NCI-H2171 (cell line): ENCODE data around the gene NCKAP5.

Experiments
- DNase-seq: peaks from one replicate; lab custom pipeline; 2025; lab: John Stamatoyannopoulos, UW

The NCKAP5 gene

GRCh38 chr2:133082034-133082433 is 486.2 kb downstream of the NCKAP5 start:
- DNase-seq, result no peak

- no peak for DNase-seq
These were observed 487.4 kb downstream of the NCKAP5 start for GRCh38 chr2:133080822-133081221.

GRCh38 chr2:133078667-133079411 is 489.4 kb downstream of the NCKAP5 start:
- DNase-seq, result no peak

- no peak for DNase-seq
These were observed 490.9 kb downstream of the NCKAP5 start for GRCh38 chr2:133077269-133077822.

GRCh38 chr2:133072837-133073694 is 495.2 kb downstream of the NCKAP5 start:
- no peak for DNase-seq

- no peak for DNase-seq
These were observed 504.5 kb downstream of the NCKAP5 start for GRCh38 chr2:133063775-133064174.

- no peak for DNase-seq
These were observed 505.2 kb downstream of the NCKAP5 start for GRCh38 chr2:133062931-133063665.

- DNase-seq, result no peak
These were observed 506.2 kb downstream of the NCKAP5 start for GRCh38 chr2:133061874-133062593.

GRCh38 chr2:133054297-133054696 is 514.0 kb downstream of the NCKAP5 start:
- DNase-seq, result no peak

- DNase-seq, result no peak
These were observed 514.7 kb downstream of the NCKAP5 start for GRCh38 chr2:133053541-133053940.

- DNase-seq, result no peak
These were observed 522.5 kb downstream of the NCKAP5 start for GRCh38 chr2:133045787-133046186.

- DNase-seq, result no peak
These were observed 523.7 kb downstream of the NCKAP5 start for GRCh38 chr2:133044556-133044955.

GRCh38 chr2:133040170-133040569 is 528.1 kb downstream of the NCKAP5 start:
- DNase-seq, result no peak

GRCh38 chr2:133039531-133039930 is 528.7 kb downstream of the NCKAP5 start:
- DNase-seq, result no peak

GRCh38 chr2:133026536-133027177 is 541.6 kb downstream of the NCKAP5 start:
- DNase-seq, result no peak

- no peak for DNase-seq
These were observed 543.3 kb downstream of the NCKAP5 start for GRCh38 chr2:133025004-133025403.

- no peak for DNase-seq
These were observed 555.2 kb downstream of the NCKAP5 start for GRCh38 chr2:133012847-133013734.

- DNase-seq, result no peak
These were observed 563.6 kb downstream of the NCKAP5 start for GRCh38 chr2:133004623-133005022.

GRCh38 chr2:132999421-132999820 is 568.8 kb downstream of the NCKAP5 start:
- no peak for DNase-seq

GRCh38 chr2:132998221-132998620 is 570.0 kb downstream of the NCKAP5 start:
- DNase-seq, result no peak
